Fibroblast of the aortic adventitia (primary cell): ENCODE results near the gene TRAP1. TPM values are rescaled to one million over a fixed set of nuclear protein-coding genes. Genes with fewer than 3 reads are reported as not detected.

ENCODE experiments used
- DNase-seq: peaks from one replicate; pipeline ENCODE4 v3.0.0-alpha.2; 2010; ENCODE audit warnings: low read depth
- H3K4me3 ChIP-seq: 2 replicates; pipeline ENCODE4 v1.5.1; 2011; ENCODE audit warnings: low read depth, mild to moderate bottlenecking, control low read depth, low read length, moderate library complexity
- CTCF ChIP-seq: IDR thresholded peaks from 2 replicates; pipeline ENCODE4 v1.5.1; 2011; ENCODE audit warnings: mild to moderate bottlenecking, low read length, control low read depth, inconsistent platforms; ENCODE audit not compliant: insufficient read depth
- total RNA-seq: library from RNA; depleted of rRNA; stranded (reverse); fragments of >200 nt; gene quantifications from 2 replicates; pipeline ENCODE4 v1.2.3, GENCODE V29; 2012; ENCODE audit warnings: low replicate concordance

The TRAP1 gene
- total RNA-seq, 1 donor, result 66.0 TPM

DNA sequence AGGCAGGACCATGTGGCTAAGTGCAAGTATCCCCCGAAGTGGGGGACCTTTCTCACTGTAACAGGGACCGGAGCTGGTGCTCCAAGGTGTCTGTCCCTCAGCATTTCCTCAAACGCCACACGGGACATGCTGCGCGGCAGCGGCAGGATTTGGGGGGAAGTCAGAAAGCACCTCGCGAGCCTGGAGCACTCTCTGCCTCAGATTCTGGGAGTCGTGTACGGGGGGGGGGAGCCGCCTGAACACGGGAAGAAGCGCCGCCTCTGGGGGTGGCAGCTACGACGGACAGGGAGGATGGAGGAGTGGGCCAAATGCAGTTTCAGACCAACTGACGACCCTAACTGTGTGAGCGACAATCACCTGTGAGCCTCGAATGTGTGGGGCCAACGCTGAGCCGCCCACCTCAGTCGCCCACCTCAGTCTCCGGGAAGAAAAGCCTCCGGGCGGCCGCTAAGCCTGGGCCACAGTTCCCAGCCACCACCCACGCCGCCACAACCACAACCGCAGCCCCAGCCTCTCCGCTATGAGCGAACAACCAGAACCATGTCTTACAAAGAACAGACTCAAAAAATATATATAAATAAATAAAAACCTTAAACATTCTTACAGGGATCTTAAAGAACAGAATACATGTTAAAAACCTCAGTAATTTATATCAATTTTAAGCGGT lies 8.8 kb upstream of the TRAP1 start:
- H3K4me3 ChIP-seq, result no peak overlapping the region

GRCh38 chr16:3725276-3725675 lies 8.0 kb upstream of the TRAP1 start:
- no peak for TF ChIP-seq CTCF
- no peak for DNase-seq
- no peak overlapping the region for H3K4me3 ChIP-seq

More for the DNA sequence above, 8.8 kb upstream of the TRAP1 start:
- no peak for DNase-seq
- no peak for TF ChIP-seq CTCF

GRCh38 chr16:3722508-3722907 lies 5.2 kb upstream of the TRAP1 start:
- no peak for TF ChIP-seq CTCF
- H3K4me3 ChIP-seq, result no peak overlapping the region
- DNase-seq, result no peak

GRCh38 chr16:3720418-3720817 lies 3.1 kb upstream of the TRAP1 start:
- no peak overlapping the region for H3K4me3 ChIP-seq
- DNase-seq, result no peak
- no peak for TF ChIP-seq CTCF

DNA sequence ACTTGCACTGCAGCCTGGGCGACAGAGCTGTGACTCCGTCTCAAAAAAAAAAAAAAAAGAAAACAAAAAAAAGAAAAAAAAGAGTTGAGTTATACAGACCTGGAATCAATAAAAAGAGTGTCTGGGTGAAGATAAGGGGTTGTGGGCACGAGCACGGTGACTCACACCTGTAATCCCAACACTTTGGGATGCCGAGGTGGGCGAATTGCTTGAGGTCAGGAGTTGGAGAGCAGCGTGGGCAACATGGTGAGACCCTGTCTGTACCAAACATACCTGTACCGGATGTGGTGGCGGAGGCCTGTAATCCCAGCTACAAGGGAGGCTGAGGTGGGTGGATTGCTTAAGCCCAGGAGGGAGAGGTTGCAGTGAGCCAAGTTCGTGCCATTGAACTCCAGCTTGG lies 1.3 kb upstream of the TRAP1 start:
- H3K4me3 ChIP-seq, result no peak overlapping the region
- no peak for DNase-seq
- no peak for TF ChIP-seq CTCF

GRCh38 chr16:3718019-3718391 lies 681 bp upstream of the TRAP1 start:
- no peak for TF ChIP-seq CTCF
- peak overlapping the region; percentile 85 for H3K4me3 ChIP-seq
- no peak for DNase-seq

- H3K4me3 ChIP-seq, result peak overlapping the region; percentile 91
- DNase-seq, result no peak
- no peak for TF ChIP-seq CTCF
Observed at GRCh38 chr16:3716831-3717234, 491 bp downstream of the TRAP1 start.
